Activated CD8-positive, alpha-beta memory T cell treated with anti-CD3 and anti-CD28 coated beads for 4 hours (primary cell): ENCODE data around the gene INVS.
"Not testable (repeated sequence)": the region's sequence is repeated elsewhere in the genome, so short reads cannot be mapped to it uniquely, and the experiment has no call there.

Experiments used
- DNase-seq, 2 donors: peaks; one replicate each; pipeline ENCODE4 v3.0.0-alpha.2; 2020; ENCODE audit warnings: low read depth in 2 of 2

Gene INVS, protein sequence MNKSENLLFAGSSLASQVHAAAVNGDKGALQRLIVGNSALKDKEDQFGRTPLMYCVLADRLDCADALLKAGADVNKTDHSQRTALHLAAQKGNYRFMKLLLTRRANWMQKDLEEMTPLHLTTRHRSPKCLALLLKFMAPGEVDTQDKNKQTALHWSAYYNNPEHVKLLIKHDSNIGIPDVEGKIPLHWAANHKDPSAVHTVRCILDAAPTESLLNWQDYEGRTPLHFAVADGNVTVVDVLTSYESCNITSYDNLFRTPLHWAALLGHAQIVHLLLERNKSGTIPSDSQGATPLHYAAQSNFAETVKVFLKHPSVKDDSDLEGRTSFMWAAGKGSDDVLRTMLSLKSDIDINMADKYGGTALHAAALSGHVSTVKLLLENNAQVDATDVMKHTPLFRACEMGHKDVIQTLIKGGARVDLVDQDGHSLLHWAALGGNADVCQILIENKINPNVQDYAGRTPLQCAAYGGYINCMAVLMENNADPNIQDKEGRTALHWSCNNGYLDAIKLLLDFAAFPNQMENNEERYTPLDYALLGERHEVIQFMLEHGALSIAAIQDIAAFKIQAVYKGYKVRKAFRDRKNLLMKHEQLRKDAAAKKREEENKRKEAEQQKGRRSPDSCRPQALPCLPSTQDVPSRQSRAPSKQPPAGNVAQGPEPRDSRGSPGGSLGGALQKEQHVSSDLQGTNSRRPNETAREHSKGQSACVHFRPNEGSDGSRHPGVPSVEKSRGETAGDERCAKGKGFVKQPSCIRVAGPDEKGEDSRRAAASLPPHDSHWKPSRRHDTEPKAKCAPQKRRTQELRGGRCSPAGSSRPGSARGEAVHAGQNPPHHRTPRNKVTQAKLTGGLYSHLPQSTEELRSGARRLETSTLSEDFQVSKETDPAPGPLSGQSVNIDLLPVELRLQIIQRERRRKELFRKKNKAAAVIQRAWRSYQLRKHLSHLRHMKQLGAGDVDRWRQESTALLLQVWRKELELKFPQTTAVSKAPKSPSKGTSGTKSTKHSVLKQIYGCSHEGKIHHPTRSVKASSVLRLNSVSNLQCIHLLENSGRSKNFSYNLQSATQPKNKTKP

DNA sequence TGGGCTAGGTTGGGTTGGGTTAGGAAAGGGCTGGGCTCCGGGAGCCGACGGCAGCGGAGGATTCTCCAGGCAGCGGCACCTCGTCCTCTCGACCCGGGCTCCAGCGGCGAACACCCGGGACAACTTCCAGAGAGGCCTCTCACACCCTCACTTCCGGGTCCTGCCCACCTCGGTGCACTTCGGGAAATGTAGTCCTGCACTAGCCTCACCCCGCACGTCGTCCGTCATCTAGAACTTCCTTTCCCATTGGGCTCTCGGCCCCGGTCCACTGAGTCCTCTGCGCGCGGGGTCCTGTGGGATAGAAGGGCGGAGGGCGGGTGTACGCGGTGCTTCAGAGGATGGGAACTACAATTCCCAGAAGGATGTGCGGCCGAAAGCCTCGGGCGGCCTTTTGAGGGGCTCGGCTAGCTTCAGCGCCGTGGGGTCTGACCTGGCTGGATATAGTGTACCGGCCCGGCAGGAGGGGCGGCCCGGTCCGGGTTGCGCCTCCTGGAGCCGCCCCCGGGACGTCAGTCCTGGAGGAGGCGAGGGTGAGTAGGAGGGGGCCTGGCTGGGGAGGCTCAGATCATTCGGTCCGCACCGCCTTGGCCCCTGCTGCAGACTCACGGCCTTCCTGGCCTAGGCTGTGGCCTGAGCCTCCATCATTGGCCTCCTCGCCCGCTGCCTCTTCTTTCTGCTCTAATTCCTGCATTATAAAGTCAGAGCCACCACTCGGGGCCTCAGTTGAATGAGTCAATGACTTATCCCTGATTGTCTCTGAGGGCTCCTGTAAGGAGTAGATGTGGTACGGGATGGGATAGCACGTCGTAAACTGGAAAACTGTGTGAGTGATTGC, at the start of gene INVS, which contains the start of gene ERP44:
TSS of gene INVS (plus strand) at position 357 of the 835 bp plus-strand sequence. CDS start 5,279 bp downstream, outside the sequence.
TSS of gene ERP44 (minus strand) at position 114 of the 835 bp plus-strand sequence. CDS start 160 bp downstream, outside the sequence.
- peak; percentile 94 to 96 for DNase-seq

DNA sequence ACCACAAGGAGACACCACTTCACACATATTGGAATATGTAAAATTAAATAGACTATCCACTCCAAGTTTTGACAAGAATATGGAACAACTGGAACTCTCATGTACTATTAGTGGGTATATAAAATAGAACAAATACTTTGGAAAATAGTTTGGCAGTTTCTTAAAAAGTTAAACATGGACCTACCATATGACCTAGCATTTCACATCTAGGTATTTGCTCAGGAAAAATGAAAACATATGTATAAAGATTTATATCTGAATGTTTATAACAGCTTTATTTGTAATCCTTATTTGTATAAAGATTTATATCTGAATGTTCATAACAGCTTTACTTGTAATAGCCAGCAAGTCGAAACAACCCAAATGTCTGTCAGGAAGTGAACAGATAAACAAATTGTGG, 49.5 kb upstream of the INVS start:
- DNase-seq, result no peak

DNA sequence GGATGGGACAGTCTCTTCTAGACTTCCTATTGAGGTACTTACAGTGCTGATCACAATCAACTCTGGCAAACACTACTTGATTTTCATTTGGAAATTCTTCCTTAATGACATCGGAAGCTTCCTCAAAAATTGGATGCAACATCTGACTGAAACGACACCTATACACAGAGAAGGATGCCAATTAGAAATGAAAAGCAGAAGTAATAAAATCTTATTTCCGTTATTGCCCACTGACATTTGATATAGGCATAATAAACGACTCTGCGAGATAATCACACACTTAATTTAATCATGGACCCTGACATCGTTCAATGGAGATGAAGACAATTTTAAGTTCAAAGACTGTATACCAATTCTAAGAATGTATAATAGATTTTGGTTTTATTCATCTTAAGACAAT, 46.7 kb upstream of the INVS start:
- no peak for DNase-seq

DNA sequence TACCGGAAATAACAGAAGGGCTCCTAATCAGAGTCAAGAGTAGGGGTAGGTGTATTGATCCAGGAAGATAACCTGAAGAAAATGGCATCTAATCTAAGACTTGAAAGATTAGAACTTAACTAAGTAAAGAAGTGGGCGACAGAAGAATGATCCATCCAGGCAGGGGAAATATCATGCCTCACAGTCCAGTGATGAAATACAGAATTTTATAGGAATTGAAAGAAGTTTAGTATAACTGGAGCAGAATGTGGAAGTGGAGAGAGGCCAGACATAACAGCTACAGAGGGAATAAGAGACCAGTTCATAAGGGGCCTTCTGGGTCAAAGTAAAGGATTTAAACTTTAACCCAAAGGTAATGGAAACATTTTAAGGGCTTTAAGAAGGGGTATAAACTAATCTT, 42.5 kb upstream of the INVS start:
- DNase-seq, result no peak

DNA sequence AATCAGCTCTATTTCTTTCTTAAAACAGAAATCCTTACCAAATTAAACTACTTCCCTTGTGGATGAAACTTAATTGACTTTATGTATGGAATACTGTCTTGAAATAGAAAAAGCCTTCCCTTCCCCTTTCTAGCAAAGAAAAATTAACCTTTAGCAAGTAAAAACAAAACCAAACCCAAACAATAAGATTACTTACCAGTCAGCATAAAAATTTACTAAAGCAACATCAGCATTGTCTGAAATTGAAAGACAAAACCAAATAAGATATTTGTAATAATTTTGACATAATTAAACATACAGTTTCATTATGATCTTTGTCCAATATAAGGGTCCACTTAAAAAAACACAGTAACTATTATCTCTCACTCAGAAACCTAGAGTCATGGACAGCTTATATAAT, 41.4 kb upstream of the INVS start:
- no peak for DNase-seq

DNA sequence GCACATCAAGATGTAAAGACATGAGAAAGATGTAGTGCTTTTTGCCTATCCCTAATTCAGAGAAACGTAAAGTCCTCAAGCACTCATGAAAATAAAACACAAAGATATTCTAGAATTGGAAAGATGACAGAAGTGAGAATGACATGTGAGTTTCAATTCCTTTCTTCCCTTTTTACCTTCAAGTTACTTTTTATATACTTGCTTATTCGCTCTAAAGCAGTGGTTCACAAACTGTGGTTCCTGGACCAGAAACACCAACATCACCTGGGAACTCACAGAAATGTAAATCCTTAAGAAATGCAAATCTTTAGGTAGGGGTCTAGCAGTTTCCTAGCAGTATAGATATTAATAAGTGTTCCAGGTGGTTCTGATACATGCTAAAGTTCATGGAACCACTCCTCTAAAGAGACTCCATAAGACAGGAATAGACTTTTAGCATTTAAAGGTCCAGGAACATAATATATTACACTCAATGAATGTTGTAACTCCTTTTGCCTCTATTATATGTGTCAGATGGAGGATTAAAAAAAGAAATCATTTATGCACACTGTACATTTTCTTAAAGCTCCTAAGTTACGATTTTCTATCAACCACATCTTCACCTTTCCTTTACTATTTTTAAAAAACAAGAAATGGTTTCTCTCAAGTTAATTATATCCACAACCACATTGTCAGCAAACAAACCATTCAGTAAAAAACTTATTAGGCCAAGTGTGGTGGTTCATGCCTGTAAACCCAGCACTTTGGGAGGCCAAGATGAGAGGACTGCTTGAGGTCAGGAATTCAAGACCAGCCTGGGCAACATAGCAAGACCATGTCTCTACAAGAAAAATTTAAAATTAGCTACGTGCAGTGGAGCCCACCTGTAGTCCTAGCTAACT, 40.1 kb upstream of the INVS start:
- DNase-seq, result no peak

DNA sequence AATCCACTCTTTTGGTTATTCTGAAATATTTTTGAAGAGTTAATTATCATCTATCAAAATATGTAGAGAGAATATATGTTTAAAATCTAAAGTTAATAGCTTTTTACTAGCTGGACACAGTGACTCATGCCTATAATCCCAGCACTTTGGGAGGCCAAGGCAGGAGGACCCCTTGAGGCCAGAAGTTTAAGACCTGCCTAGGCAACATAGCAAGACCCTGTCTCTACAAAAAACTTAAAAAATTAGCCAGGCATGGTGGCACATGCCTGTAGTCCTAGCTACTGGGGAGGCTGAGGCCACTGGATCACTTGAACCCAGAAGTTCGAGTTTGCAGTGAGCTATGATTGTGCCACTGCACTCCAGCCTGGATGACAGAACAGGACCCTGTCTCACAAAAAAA, 36.4 kb upstream of the INVS start:
- not testable (repeated sequence) for DNase-seq

DNA sequence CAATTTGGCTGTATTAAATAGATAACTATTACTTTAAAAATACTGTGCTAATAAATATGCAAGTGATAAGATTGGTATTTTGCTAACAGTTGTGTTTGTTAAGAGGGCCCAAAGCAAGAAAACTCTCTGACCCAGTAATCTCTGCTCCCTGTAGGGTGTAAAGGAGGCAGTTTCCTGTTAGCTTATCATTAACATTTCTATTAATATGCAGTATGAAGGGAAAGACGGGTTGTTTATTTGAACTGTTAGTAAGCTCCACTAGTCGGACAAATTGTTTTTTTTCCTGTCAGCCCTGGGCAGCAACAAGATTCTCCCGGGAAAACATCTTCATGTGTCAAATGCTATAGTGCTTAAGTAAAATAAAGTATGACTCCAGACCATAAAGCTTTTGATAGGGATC, 35.9 kb upstream of the INVS start:
- DNase-seq, result no peak

DNA sequence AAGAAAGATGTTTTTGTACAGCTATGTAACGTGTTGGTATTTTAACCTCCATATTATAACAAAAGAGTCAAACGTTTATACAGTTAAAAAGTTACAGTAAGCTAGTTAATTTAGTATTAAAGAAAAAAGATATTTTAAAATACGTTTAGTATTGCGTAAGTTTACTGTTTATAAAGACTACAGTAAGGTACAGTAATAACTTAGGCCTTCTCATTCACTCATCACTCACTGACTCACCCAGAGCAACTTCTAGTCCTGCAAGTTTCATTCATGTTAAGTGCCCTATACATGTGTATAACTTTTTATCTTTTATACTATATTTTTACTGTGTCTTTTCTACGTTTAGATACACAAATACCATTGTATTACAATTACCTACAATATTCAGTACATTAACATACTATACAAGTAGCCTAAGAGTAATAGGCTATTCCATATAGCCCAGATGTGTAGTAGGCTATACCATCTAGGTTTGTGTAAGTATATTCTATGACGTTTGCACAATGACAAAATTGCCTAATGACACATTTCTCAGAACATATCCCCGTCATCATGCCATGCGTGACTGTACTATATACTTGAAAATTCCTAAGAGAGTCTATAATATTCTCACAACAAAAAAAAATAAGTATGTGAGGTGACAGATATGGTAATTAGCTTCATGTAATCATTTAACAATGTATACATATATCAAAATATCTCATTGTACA, 34.0 kb upstream of the INVS start:
- no peak for DNase-seq

DNA sequence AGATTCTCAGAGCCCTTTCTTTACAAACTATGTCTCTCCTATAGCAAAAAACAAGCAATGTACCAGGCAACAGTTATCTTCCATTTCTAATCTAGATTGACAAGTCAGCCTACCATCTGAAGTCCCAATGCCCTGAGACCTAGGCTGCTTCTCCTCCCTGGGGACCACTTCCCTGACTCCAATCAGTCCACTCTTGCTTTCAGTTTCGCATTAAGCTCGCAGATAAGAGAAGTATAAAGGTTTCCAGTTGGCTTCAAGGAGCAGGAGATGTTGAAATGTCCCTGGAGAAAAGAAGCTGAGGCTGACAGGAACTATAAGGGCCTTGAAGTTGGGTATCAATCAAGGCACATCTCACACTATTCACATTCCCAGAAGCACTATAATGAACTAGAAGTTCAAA, 32.5 kb upstream of the INVS start:
- DNase-seq, result no peak

DNA sequence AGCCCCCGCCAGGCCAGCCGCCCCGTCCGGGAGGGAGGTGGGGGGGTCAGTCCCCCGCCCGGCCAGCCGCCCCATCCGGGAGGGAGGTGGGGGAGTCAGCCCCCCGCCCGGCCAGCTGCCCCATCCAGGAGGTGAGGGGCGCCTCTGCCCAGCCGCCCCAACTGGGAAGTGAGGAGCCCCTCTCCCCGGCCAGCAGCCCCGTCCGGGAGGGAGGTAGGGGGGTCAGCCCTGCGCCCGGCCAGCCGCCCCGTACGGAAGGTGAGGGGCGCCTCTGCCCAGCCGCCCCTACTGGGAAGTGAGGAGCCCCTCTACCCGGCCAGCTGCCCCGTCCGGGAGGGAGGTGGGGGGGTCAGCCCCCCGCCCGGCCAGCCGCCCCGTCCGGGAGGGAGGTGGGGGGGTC, 31.1 kb upstream of the INVS start:
- DNase-seq, result not testable (repeated sequence)

DNA sequence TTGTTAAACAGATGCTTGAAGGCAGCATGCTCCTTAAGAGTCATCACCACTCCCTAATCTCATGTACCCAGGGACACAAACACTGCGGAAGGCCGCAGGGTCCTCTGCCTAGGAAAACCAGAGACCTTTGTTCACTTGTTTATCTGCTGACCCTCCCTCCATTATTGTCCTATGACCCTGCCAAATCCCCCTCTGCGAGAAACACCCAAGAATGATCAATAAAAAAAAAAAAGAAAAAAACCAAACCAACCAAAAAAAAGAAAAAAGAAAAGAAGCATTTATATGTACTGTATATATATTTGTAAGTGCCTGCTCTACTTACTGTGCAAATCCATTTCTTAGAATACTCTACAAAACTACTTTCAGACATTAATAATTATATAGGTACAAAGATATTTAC, 30.0 kb upstream of the INVS start:
- DNase-seq, result not testable (repeated sequence)

DNA sequence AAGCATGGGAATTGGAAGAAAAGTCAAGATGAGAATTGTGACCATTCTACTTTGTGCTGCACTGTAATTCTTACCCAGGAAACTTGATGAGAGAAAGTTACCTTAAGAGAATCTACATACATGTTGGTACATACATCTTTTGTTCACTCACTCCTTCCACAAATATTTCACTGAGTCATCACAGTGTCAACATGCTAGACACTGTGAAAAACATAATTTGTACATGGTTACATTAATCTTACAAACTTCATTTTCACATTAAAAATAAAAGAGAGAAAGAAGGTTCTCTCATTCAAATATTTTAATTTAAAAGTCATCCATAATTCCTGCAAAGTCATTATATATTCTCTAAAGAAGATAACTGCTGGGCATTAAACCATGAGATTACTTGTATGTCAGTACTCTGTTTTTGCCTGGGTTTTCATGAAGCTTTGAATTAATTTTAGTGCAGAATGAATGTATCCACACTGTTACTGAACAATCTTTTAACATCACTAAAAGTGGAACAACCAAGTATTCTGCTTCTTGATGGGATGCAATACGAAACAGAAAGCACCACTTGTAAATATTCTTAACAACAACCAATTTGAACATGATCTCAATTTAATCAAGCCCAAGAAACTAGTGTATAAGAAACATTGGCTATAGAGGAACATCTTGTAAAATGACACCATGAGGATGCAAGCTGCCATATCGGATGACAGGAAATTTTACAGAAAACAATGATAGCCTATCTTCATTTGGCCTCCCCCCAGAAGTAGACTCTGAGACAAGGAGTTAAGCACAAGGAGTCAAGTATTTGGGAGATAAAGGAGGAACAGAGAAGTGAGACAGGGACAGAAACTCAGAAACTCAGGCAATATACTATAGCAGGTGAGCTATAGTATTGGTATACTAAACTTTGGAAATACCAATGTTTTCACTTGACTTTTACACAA, 28.7 kb upstream of the INVS start:
- DNase-seq, result no peak

DNA sequence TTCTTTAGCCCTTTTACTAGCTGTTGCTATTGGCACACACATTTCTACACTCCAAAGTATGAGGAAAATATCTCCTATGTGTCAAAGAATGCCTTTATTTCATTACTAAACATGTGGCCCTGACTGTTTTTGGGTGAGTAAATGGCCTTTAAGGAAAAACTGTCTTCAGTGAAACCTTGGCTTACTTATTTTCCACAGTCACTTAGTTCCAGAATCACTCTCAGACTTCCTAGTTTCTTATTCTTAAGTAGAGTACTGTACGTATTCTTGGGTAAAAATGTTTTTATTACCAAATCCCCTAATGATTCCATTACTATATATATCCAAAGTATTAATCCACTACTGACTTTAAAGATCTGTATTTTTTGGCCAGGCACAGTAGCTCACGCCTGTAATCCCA, 27.8 kb upstream of the INVS start:
- DNase-seq, result no peak

DNA sequence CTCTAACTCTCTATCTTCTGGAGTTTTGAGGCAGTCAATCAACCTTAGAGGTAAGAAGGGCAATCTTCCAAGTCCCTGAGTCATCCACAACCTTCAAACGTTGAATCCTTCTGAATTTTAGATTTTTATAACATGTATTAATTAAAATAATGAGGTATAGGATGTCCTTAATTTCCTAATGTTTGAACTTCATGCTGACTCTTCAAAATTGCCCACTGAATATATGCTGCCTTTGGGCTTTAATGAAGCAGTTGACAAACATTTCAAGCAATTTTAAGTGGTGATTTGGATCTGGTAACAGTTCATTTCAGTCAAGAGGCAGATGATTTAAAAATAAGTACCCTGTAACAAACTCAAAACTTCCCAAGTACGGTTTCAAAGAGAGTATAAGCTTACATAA, 26.2 kb upstream of the INVS start:
- no peak for DNase-seq

DNA sequence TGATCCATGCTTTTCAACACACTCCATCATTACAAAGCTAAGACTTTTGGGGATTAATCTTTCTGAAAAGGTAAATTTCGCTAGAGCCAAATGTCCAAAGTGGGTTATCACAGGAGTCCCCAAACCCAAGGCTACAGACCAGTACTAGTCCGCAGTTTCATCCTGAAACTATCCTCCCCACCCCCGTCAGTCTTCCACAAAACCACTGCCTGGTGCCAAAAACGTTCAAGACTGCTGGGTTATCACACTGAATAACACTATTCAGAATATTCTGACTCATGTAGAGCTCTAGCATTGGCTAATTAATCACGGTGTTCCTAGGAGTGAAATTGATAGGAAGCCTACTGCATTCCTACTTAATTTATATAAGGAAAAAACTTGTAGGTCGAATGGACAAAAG, 24.9 kb upstream of the INVS start:
- DNase-seq, result no peak

DNA sequence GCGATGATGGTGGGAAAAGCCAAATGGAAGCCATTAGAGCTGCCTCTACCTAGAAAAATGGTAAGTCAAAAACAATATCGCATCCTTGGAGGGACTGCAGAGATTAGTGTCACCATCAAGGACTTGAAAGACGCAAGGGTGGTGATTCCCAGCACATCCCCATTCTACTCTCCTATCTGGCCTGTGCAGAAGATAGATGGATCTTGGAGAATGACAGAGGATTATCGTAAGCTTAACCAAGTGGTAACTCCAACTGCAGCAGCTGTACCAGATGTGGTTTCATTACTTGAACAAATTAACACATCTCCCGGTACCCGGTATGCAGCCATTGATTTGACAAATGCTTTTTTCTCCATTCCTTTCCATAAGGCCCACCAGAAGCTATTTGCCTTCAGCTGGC, 24.1 kb upstream of the INVS start:
- no peak for DNase-seq

DNA sequence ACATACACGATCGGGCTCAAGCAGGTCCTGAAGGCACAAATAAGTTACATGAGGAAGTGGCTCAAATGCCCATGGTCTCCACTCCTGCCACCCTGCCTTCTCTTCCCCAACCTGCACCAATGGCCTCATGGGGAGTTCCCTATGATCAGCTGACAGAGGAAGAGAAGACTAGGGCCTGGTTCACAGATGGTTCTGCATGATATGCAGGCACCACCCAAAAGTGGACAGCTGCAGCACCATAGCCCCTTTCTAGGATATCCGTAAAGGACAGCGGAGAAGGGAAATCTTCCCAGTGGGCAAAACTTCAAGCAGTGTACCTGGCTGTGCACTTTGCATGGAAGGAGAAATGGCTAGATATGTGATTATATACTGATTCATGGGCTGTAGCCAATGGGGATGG, 22.8 kb upstream of the INVS start:
- DNase-seq, result not testable (repeated sequence)

DNA sequence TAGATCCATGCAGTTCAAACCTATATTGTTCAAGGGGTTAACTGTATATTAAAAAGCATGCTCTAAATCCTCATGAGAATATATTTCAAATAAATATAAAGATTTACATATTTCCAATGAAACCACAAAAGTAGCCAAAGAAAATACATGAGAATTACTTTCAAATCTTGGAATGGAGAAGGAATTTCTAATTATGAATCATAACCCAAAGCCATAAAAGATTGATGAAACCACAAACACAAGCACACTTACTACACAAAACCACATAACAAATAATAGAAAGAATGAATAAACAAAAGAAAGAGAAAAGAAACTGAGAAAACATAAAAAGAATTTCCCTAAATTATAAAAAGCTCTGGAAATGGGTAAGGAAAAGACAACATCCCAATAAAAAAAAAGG, 16.3 kb upstream of the INVS start:
- no peak for DNase-seq
